ENCODE results near the gene AKAP8L.
A peak's percentile ranks its signal among the peaks of the same experiment; 100 is the strongest.
"Not testable (repeated sequence)": the region's sequence is repeated elsewhere in the genome, so short reads cannot be mapped to it uniquely, and the experiment has no call there.

Gene AKAP8L

DNA sequence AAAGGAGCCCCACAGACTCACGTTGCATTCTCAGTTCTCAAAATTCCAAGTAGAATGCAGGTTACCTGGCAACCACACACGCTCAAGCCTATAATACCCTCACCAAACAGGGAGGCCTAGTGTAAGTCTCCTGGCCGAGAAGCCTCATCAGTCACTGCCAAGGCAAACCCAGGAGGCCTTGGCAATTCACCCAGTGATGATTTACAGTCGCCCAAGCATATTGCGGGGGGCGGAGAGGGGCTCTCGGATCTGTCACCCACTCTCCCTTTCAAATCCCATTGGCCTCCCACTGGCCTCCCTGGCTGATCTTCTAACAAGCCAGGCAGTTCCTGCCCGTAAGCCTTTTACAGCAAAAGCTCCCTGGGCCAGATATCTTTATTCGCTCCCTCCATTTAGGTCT, 1.1 kb downstream of the AKAP8L start:
- no peak for DNase-seq

GRCh38 chr19:15412832-15413231, 6.0 kb downstream of the AKAP8L start:
- no peak for DNase-seq

- not testable (repeated sequence) for DNase-seq
These were observed 7.4 kb downstream of the AKAP8L start for GRCh38 chr19:15411351-15411750.

DNA sequence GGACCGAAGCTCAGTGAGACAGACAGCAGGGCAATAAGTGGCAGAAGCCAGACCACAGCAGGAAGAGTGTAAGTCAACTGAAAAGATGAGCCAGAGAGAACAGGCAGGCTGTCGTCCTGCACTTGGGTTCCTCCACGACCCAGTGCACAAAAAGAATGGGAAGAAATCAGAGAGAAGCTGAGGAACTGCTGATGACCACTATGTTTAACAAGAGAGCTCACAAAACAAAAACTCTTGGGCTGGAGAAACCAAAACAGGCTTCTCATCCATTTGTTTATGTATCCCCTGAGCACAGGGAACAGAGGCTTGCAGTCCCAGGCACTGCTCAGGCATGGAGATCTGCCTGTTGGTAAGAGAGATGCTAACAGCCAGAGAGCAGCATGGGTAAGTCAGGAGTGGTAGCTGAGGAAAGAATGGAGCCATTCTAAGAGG, 14.0 kb downstream of the AKAP8L start:
- peak; percentile 21 to 37 for DNase-seq

GRCh38 chr19:15404097-15404779, 14.6 kb downstream of the AKAP8L start:
- DNase-seq: no peak

DNA sequence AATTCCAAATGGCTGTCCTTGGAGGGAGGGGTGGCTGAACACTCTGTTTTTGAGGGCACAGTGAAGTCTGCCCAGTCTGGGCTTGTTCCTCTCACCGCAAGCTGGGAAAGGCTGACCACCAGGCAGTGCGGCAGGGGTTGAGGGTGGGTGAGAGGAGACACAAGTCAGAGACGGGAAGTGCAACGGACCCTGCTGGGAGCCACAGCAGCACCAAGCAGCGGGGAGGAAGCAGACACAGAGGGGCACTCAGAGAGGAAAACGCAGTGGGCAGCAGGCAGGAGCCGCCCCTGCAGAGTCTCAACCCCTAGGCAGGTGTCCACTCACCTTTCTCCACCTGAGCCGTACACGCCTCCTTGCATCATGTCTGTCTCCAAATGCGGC, 15.6 kb downstream of the AKAP8L start:
- no peak for DNase-seq

- DNase-seq: no peak
These were observed 16.2 kb downstream of the AKAP8L start for GRCh38 chr19:15402411-15403150.

- no peak for DNase-seq
These were observed 17.4 kb downstream of the AKAP8L start for GRCh38 chr19:15401397-15401710.

GRCh38 chr19:15400521-15401396, 18.0 kb downstream of the AKAP8L start:
- no peak for DNase-seq

DNA sequence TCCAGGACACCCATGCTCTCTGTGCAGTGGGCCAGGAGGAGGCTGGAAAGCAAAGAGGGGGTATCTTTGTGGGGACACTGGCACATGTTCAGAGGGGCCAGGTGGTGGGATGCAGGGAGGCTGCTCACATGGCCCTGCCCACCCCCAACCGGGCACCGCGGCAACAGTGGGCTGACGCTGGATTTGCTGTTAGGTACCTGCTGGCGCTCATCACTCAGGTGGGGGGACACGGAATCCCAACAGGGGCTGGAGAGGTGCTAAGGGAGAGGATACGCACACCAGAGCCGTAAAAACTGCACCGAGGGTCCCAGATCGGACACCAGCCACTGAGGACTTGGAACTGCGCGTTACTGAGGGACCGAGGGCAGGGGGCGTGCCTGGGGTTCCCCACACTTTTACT, 19.2 kb downstream of the AKAP8L start:
- no peak for DNase-seq

DNA sequence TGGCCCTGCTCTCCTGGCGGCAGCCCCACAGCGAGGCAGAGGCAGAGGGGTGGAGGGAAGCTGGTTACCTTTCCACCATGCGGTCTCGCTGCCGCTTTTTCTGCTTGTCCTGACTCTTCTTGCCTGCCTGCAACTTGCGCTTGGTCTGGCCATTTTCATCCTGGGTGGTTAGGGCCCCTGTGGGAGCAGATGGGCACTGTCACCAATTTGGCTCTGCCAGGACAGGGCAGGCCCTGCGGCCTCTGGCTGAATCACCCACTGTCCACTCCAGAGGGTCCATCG, 19.6 kb downstream of the AKAP8L start:
- no peak for DNase-seq

- no peak for DNase-seq
These were observed 20.1 kb downstream of the AKAP8L start for GRCh38 chr19:15398501-15399233.

DNA sequence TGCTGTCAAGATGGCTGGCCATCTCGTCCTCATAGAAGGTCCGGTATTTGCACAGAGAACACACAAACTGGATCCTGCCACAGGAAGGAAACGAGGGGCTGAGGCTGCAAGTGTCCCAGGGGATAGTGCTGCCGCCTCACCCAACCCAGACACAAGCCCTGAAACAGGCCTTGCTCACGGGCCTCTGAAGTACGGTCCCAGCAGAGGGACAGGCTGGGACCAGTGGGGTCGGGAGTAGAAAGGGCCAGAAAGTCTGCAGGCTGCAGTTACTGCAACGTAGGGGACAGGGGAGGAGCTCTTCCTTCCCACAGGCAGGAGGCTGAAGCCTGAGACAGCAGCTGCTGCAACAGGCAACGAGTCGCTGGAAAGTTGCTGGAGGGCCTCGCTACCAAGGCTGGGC, 21.0 kb downstream of the AKAP8L start:
- no peak for DNase-seq

DNA sequence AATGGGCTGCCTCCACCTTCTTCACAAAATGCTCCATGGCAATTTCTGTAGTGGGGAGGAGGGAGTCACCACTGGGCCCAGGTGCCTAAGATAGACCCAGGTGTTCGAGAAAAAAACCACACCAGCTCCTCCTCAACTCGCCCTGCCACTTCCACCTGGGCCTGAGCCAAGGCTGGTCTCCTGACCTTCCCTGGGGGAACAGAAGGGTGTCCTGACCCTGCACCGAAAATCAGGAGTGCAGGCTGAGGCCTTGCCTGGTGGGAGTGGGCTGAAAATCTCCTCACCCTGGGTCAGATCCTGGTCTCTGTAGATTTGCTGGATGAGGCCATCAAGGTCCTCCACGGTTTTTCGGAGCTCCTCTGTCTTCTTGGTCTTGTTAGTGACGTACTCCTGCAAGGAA, 21.6 kb downstream of the AKAP8L start:
- no peak for DNase-seq

GRCh38 chr19:15396436-15396835, 22.4 kb downstream of the AKAP8L start:
- DNase-seq: no peak

DNA sequence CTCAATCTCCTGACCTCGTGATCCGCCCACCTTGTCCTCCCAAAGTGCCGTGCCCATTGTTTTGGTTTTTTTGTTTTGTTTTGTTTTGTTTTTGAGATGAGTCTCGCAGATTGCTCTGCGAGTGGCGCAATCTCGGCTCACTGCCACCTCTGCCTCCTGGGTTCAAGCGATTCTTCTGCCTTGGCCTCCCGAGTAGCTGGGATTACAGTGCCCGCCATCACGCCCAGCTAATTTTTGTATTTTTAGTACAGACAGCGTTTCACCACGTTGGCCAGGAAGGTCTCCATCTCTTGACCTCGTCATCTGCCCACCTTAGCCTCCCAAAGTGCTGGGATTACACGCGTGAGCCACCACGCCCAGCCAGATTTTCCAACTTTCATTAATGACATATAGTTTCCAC, 23.5 kb downstream of the AKAP8L start:
- DNase-seq: not testable (repeated sequence)

DNA sequence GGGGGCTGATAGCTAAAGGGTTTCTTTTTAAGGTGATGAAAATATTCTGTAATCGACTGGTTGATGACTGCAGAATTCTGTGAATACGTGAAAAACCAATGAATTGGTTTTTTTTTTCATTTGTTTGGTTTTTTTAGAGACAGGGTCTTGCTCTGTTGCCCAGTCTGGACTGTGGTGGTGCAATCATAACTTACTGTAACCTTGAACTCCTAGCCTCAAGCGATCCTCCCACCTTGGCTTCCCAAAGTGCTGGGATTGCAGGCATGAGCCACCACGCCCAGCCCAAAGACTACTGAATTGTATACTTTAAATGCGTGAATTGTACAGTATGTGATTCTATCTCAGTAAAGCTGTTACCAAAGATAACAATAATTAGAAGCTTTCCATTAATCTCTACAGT, 24.4 kb downstream of the AKAP8L start:
- no peak for DNase-seq

GRCh38 chr19:15393963-15394362, 24.8 kb downstream of the AKAP8L start:
- no peak for DNase-seq

GRCh38 chr19:15390814-15391213, 28.0 kb downstream of the AKAP8L start:
- DNase-seq: no peak

DNA sequence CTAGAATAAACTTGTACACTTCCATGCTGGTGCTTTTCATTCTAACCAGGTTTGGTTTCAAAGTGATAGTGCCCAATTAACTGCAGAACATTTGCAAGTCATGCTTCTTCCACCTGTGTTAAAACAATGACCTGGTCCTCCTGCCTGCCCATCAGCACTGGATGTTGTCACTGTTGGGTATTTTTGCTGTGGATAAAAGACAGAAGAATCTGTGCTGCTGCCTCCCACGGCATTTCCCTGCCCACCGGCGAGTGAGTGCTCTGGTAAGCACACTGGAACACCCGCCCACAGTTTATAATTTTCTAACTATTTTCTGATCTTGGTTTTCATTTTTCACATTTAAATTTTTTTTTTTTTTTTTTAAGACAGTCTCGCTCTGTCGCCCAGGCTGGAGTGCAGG, 36.9 kb downstream of the AKAP8L start:
- DNase-seq: no peak

GRCh38 chr19:15381429-15381828, 37.4 kb downstream of the AKAP8L start:
- DNase-seq: no peak

DNA sequence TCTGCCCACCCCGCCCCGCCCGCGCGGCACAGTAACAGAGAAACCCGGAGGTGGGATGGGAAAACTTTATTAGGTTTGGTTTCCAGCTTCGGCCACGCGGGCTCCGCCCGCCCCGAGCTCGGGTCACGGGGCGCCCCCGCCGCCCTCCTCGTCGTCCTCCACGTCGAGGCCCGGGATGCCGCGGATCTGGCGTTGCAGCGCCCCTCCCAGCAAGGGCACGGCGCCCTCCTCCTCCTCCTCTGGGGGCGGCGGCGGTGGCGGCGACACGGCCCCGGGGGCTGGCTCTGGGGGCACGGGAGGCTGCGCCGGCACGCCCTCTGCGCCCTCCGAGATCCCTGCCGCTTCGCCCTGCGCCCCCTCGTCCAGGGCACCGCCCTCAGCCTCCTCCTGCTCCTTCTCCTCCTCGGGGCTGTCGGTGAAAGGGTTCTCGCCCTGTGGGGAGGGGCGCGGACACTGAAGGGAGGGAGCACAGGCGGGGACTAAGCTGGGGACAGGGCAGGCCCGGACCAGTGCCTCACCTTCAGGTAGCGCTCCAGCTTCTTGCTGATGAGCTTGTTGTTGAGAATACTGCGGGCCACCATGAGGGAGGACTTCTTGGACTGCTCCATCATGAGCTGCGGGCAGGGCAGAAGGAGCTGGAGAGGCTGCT, 38.7 kb downstream of the AKAP8L start:
- DNase-seq: no peak

Measured in hippocampal formation (tissue), 2 donors.